Measurements from ENCODE around the gene LINC00632.

The LINC00632 gene

GRCh38 chrX:140762061-140762460, 52.5 kb downstream of the LINC00632 start:
- H3K27ac ChIP-seq, result no peak overlapping the region
- H3K4me3 ChIP-seq, result no peak overlapping the region

- Histone ChIP-seq H3K4me3 (peak overlapping the region; percentile 16 to 45 (median 25)), H3K27ac (peak overlapping the region in 16 of 21 experiments; percentile 8 to 78 (median 48))
Measured at GRCh38 chrX:140764401-140764919, 54.9 kb downstream of the LINC00632 start.

- H3K4me3 ChIP-seq, result peak overlapping the region; percentile 16 to 45 (median 25)
- peak overlapping the region in 15 of 21 experiments; percentile 8 to 78 (median 53) for H3K27ac ChIP-seq
Measured at GRCh38 chrX:140765043-140765784, 55.7 kb downstream of the LINC00632 start.

GRCh38 chrX:140766024-140766611, 56.6 kb downstream of the LINC00632 start:
- Histone ChIP-seq H3K4me3 (peak overlapping the region in 4 of 7 experiments; percentile 3 to 45 (median 23)), H3K27ac (no peak overlapping the region)

- no peak overlapping the region for H3K27ac ChIP-seq
- no peak overlapping the region for H3K4me3 ChIP-seq
Measured at GRCh38 chrX:140767646-140768045, 58.1 kb downstream of the LINC00632 start.

GRCh38 chrX:140775211-140775610, 65.7 kb downstream of the LINC00632 start:
- H3K27ac ChIP-seq, result no peak overlapping the region
- H3K4me3 ChIP-seq, result no peak overlapping the region

GRCh38 chrX:140776320-140776719, 66.8 kb downstream of the LINC00632 start:
- Histone ChIP-seq H3K4me3 (no peak overlapping the region), H3K27ac (no peak overlapping the region)

- H3K27ac ChIP-seq, result no peak overlapping the region
Measured at GRCh38 chrX:140794642-140795041, 85.1 kb downstream of the LINC00632 start.

GRCh38 chrX:140799216-140799615, 89.7 kb downstream of the LINC00632 start:
- Histone ChIP-seq H3K4me3 (no peak overlapping the region), H3K27ac (no peak overlapping the region)

More at GRCh38 chrX:140794642-140795041, 85.1 kb downstream of the LINC00632 start:
- H3K4me3 ChIP-seq, result no peak overlapping the region

GRCh38 chrX:140804292-140804691, 94.7 kb downstream of the LINC00632 start:
- H3K4me3 ChIP-seq, result no peak overlapping the region

GRCh38 chrX:140815868-140816267, 106.3 kb downstream of the LINC00632 start:
- H3K27ac ChIP-seq, result no peak overlapping the region
- H3K4me3 ChIP-seq, result no peak overlapping the region

More at GRCh38 chrX:140804292-140804691, 94.7 kb downstream of the LINC00632 start:
- H3K27ac ChIP-seq, result no peak overlapping the region

GRCh38 chrX:140817943-140818342, 108.4 kb downstream of the LINC00632 start:
- H3K4me3 ChIP-seq, result no peak overlapping the region
- H3K27ac ChIP-seq, result no peak overlapping the region

- no peak overlapping the region for H3K4me3 ChIP-seq
- no peak overlapping the region for H3K27ac ChIP-seq
Measured at GRCh38 chrX:140821280-140821679, 111.7 kb downstream of the LINC00632 start.

- no peak overlapping the region for H3K4me3 ChIP-seq
- no peak overlapping the region for H3K27ac ChIP-seq
Measured at GRCh38 chrX:140822184-140822583, 112.6 kb downstream of the LINC00632 start.

GRCh38 chrX:140822861-140823260, 113.3 kb downstream of the LINC00632 start:
- H3K4me3 ChIP-seq, result no peak overlapping the region
- no peak overlapping the region for H3K27ac ChIP-seq

- Histone ChIP-seq H3K4me3 (no peak overlapping the region), H3K27ac (no peak overlapping the region)
Measured at GRCh38 chrX:140836874-140837273, 127.3 kb downstream of the LINC00632 start.

Data from skin epidermis (tissue), 12 donors.